ENCODE data around the gene TEKT5. TPM values are rescaled to one million over a fixed set of nuclear protein-coding genes. Genes with fewer than 3 reads are reported as not detected.

TEKT5 gene
- total RNA-seq, 1 experiment from 2014 or later = not detected

DNA sequence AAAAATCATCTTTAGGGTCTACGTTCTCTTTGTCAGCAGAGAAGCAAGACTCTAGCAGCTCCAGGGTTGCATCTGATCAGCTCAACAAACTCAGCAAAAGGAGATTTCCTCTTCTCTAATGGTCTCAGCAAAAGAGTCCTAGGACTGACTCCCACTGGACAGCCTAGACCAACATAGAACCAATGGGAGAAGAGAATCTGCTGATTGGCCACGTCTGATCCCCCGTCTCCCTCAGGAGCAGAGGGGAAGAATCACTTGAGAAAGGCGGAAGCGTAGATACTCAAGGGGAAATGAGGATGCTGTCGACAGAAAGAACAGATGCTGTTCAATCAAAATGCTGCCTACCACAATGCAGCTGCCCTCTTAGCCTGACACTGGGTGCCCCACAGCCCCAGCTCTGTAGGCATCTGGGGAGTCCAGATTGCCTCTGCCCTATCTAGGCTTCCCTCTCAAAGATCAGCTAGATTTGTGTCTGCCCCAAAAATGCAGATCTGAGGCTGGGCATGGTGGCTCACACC lies 82.8 kb downstream of the TEKT5 start:
- DNase-seq (ENCODE audit: low read depth) = no peak

DNA sequence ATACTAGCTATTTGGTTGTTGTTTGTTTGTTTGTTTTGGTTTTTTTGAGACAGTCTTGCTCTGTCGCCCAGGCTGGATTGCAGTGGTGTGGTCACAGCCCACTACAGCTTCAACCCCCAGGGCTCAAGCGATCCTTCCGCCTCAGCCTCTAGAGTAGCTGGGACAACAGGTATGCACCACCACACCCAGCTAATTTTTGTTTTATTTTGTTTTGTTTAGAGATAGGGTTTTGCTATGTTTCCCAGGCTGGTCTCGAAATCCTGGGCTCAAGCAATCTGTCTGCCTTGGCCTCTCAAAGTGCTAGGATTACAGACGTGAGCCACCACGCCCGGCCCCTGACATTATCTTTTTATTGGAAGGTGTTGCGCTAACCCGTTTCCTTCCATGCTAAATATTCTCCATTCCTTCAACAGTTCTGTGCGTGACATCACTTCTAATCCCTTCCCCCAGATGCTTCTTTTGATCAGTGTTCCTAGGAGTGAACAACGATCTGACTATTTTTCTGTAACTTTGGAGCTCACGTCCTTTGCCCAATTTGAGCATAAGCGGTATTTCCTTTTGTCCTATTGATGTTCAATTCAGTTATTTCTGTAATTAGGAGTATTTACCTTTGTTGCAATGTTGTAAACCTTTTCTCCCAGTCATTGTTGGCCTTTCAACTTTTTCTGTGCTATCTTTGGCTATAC lies 84.1 kb downstream of the TEKT5 start:
- no peak for DNase-seq (ENCODE audit: low read depth)

DNA sequence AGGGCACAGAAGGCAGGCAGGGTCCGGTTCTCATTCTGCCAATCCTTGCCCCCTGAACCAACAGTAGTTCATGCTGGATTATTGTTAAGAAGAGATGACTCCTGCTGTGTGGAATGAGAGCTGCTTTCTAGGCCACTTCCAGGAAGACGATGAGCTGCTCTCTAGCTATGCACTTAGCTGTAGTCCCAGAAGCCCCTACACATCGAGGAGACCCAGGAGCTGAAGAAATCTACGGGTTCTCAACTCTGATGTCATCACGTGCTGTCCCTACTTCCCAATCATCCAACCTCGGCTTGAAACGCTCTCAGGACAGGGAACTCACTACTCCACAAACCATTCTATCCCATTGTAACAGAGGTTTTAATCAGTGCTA lies 85.3 kb downstream of the TEKT5 start:
- DNase-seq (ENCODE audit: low read depth) = peak; percentile 37

DNA sequence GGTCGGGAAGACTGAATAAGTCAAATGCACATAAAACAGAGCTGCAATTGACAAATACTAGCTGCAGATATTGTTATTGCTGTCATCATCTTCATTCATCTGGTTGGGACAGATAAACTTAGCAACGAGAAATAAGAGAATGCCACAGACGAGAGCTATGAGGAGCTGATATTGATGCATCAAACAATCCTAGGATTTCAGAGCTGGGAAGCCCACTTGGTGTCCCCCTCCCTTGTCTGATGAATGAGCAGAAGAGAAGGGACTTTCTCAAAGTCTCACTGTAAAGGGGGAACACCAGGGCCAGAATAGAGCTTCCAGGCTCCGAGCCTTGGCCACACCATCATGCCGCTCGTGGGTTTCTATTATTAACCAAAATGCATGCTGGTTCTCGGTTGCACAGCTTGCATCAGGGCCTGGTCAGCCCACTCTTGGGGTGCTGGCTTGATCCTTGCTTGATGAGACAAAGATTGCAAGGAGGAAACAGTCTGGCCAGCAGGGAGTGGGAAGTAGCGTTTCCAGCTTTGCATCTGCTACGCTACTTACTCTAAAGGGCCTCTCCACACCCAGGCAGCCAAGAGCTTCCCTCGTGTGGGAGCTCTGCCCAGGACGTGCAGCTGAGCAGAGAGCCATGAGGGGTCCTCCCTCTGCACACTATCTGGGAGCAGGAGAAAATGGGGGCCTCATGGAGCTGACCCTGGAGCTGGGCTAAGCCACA lies 85.9 kb downstream of the TEKT5 start:
- no peak for DNase-seq (ENCODE audit: low read depth)

DNA sequence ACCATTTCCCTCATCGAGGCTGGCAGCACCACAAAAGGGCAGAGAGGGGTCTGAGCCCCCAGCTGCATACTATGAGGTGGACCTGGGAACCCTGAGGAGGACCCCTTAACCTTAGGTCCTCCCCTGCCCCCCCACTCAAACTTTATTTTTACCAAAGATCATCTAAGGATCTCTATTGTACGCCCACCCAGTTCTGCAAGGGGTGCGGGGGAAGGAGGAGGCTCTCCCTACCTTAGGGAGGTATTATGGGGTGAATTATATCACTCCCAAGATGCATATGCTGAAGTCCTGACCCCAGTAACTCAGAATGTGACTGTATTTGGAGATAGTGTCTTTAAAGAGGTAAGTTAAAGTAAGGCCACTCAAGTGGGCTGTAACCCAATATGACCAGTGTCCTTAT lies 87.6 kb downstream of the TEKT5 start:
- DNase-seq (ENCODE audit: low read depth) = no peak

DNA sequence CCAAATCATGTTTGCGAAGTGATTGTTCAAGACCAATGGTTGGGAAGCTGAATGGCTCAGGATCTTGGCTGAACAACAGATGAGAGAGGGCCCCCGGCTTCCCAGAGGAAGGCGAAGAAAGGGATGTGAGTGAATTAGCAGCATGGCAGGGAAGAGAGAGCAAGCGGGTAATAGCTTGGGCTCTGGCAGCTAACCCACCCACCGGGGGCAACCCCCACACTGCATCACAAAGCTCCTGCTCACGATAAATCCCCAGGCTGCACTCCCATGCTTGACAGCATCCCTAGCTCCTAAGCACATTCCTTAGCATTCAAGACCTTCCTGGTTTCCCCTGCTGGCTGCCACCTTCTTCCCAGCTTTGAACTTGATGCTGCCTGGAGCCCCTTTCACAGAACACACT lies 88.1 kb downstream of the TEKT5 start:
- DNase-seq (ENCODE audit: low read depth) = no peak

DNA sequence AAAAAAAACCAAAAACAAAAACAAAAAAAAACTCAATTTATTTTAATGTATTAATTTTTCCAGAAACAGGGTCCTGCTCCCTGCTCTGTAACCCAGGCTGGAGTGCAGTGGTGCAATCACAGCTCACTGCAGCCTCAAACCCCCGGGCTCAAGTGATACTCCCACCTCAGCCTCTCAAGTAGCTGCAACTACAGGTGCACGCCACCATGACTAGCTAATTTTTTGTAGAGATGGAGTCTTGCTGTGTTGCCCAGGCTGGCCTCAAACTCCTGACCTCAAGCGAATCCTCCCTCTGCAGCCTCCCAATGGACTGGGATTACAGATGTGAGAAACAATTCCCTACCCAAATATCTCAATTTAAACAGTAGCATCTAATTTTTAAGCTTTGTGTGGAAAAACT lies 89.1 kb downstream of the TEKT5 start:
- no peak for DNase-seq (ENCODE audit: low read depth)

DNA sequence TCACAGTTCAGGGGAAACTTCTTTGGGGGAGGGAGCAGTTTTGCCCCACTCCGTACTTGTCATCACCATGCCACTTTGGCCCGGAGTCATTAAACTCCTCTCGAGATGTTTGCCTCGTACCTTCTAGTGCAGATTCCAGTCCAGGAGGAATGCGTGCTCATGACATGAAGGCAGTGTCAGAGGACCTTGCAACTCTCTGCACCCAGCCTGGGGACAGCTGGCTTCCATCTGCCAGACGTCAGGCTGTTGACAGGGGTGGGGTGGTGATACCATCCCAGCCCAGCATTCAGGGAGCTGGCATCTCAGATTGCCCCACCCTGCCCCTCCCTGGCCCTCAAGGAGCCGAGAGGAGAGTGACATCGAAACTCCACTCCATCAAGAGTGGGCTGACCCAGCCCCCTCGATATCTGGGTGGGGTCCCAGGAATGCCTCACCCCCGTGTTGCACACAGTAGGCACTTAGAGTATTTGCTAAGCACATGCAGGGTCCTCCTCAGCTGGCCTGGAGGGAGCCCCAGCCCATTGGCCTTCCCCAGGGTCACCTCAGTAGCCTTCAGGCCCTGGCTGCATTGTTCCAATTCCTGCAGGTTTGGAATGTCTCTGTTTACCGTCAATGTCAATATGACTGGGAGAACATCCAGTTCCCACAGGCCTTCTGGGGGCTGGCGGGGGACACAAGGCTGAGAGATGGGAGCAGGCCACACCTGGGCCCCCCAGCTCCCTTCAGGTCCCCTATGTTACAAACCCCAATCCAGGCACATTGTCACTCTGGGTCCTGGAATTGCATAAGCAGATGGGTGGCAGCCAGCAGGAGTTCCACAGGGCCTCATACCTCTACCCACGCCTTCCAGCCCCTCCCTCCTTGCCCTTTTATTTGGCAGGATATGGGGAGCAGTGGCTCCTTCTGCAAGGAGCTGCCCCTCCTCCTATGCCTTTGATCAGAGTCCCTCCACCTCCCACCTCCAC lies 93.0 kb downstream of the TEKT5 start:
- DNase-seq (ENCODE audit: low read depth) = no peak

DNA sequence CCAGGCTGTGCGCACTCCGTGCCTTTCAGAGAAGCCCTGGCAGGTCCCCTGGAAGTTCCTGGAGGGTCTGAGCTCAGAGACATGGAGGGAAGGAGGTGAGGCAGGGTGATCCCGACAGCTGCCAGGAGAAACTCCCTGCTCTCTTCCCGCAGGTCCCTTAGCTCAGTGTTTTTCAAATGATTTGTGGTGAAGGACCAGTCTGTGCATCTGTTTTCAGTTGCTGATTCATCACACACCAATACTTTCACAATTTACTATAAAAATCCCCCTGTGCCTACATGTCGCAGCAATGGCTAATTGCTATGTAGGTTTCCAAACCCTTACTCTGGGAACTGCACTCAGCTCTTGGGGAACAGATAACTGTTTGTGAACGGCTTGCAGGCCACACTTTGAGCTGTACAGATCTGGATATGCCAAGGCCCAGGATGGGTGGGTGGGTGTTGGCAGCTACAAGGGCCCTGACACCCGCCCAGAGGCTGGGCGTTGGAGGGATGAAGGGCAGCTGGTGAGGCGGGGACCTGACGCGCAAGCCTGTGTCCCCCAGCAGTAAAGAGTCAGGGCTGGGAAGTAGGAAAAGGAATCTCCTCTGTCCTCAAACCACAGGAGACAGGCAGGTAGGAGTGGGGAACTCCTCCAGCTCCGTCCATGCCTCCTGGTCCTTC lies 93.8 kb downstream of the TEKT5 start:
- no peak for DNase-seq (ENCODE audit: low read depth)

DNA sequence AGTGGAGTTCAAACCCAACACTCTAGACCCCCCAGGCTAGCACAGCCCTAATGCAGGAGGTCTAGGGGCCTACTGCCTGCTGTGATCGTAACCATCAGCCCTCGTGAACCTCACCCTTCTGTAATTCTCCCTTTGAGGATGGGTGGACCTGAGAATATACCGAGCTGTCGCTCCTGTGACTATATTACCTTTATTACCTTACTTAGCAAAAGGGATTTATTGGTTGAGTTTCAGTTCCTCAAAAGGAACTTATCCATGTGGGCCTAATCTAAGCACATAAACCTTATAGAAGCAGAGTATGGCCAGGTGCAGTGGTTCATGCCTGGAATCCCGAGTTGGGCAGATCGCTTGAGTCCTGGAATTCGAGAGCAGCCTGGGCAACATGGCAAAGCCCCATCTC lies 95.1 kb downstream of the TEKT5 start:
- DNase-seq (ENCODE audit: low read depth) = no peak

DNA sequence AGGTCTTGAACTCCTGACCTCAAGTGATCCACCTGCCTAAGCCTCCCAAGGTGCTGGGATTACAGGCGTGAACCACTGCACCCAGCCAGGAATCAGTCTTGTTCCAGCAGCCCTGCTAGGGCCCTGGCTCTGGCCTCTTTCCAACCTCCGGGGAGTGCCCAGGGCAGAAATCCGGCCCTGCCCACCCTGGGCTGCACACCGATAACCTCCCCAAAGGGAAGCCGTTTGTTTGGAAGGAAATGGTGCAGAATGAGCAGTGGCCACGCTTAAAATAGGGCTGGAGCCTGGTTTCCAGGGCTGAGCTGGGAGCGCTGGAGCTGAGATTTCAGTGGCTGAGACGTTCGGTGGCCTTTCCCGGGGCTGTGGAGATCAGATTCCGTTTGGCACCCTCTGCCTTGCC lies 96.6 kb downstream of the TEKT5 start:
- no peak for DNase-seq (ENCODE audit: low read depth)

DNA sequence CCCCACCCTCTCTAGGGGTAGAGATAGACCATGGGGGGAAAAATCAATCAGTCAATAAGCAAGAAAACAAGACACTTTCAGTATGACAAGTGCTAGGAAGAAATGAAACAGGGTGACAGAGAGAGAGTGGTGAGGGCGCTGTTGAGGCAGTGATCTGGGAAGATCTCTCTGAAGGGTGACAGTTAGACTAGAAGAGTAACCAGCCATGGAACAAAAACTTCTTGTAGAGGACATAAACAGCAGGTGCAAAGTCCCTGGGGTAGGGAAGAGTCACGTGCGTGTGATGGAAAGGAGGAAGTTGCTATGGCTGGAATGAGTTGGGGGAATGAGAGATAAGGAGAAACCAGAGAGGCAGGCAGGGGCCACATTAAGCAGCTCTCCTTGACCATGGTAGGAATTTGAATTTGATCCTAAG lies 97.5 kb downstream of the TEKT5 start:
- no peak for DNase-seq (ENCODE audit: low read depth)

DNA sequence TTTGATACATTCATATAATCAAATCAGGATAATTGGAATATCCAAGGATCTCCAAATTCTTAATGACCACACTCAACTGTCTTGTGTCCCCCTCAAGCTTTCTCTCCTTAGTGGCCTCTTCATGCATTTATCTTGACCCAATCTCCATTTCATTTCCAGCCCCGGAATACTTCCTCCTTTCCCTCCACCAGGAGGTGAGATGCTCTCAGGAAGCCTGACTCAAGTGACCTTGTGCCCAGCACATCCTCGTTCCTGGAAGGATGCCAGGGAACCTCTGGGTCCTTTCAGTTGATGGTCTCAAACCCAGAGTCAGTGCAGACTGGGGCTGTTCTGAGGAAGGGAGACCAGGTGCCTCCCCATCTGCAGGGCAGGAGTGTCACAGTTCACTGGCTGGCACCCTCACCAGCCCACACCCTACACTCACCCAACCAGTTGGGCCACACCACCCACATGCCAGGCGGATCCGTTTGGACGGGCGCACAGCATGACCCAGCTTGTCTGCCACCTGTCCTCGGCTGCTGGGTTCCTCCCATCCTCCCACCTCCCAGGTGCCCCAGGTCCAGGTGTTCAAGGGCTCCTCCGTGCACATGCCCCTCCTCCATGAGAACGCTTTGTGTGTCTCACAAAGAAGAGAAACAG lies 100.3 kb downstream of the TEKT5 start:
- no peak for DNase-seq (ENCODE audit: low read depth)

DNA sequence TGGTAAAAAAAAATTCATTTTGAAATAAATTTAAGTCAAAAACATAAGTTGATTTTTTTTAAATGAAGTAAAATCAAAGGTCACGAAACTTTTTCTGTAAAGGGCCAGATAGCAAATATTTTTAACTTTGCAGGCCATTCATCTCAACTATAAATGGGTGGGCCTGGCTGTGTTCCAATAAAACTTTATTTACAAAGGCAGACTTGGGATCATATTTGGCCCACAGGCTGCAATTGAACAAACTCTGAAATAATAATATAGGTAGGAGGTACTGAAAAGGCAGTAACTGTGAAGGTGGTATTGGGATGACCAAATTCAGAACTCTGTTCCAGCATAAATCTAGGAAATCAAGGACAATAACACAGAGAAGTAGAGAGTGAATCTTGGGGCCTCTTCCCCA lies 102.1 kb downstream of the TEKT5 start:
- no peak for DNase-seq (ENCODE audit: low read depth)

DNA sequence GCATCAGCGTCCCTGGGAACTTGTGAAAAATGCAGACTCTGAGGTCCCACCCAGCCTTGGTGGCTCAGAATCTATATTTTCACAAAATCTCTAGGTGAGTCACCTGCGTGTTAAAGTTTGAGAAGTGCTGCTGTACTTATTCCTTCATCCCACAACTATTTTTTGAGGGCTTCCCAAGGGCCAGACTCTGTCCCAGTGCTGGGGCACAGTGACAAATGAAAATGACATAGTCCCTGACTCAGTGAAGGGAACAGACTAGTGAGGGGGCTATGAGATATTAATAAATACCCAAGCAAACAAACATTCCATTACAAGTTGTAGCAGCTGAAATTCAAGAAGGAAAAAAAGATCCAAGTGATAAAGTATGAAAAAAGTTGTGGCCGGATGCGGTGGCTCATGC lies 104.4 kb downstream of the TEKT5 start:
- DNase-seq (ENCODE audit: low read depth) = peak; percentile 27

DNA sequence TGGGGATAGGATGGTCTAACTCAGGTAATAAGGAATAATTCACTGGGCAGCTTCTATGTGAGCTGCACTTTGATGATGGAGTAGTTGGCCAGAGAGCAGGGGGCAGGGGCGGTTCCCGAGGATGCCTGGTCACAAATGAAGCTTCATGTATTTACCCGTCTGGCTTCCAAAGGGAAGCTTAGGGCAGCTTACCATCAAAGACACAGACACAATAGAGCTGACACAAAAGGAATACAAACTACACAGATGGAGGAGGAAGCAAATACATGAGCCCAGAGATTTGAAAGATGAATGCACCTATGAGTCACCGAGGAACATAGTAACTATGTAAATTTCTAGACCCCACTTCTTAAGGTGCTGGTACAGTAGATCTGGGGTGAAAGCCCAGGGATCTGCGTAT lies 105.6 kb downstream of the TEKT5 start:
- no peak for DNase-seq (ENCODE audit: low read depth)

DNA sequence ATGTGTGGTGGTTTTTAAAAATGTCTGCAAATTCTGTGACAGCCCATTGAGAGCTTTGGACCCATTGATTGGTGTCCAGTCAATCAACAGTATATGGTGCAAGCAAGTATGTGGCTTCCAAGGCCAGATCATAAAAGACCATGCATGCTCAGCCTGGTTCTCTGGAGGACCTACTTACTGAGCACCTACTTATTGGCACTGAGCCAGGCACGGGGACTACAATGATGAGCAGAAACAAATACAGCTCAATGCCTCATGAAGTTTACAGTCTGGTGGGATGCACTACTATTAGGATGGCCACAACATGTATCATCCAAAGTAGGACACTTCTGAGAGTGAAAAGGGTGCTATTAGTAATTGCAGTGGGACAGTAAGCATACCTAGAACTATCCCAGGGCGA lies 107.1 kb downstream of the TEKT5 start:
- DNase-seq (ENCODE audit: low read depth) = no peak

DNA sequence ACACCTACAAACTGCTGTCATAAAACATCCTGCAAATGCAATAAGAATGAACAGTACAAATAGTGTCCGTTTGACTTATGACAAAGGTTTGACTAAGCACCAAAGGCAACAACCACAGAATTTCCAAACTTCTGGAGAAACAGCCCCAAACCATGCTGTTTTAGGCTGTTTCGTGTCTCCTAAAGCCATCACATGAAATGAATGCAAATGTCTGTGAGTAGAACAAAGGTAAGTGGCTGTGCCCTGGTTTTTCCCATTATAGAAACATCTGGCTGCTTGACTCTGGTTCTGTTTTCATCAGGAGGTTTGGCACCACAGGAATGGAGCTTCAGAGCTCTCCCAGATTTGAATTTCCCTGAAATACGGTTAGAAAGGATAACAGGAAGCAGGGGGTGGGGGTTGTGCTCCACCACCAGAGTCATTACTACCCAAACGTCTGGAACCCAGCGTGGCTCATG lies 109.7 kb downstream of the TEKT5 start:
- DNase-seq (ENCODE audit: low read depth) = peak; percentile 64

DNA sequence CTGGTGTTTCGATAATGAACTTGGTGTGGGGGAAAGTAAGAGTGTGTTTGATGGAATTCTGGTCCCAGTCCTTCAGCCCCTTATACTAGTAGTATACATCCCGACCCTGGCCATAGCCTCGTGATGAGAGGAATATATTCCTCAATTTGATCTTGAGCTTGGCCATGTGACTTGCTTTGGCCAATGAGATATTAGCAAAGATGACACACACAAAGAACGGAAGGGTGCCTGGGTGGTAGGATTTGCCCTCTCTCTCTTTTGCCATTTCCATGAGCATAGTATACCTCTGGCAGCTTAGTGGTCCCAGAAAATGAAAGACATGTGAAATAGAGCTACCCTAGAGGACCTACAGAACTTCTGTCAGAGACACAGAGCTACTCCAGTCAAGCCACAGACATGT lies 111.5 kb downstream of the TEKT5 start:
- DNase-seq (ENCODE audit: low read depth) = no peak

DNA sequence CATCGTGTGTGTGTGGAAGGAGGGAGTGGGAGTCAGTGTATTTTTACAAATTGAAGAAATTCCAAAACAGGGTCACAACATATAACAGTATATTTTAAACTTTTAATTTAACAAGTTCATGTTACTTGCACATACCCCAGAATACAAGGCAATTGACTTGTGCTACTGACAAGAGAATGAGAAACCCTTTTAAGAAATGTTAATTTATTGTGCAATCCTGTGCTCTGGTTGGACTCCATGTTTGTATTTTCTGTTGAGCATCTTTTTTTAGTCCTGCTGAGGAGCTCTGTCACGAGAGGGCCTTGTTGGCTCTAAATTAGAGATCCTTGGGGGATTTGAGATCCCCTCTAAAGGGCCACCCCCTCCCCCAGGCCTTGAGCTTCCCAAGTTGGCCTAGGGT lies 113.2 kb downstream of the TEKT5 start:
- DNase-seq (ENCODE audit: low read depth) = no peak

DNA sequence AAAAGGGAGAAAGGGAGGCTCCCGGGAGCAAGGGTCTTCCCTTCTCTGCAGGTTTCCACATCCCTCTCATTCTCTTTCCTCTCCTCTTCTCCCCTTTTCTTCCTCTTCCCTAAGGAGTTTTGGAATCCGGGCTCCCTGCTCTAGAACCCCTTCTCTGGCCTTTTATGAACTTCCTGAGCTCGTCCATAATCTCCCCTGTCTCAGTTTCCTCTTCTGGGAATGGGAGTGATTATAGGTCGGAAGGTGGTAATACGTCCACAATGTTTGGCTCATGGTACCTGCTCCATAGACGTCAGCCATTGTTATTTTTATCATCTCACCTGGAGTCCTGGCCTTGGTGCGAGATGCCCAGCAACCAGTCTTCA lies 113.9 kb downstream of the TEKT5 start:
- DNase-seq (ENCODE audit: low read depth) = no peak
